Tibial artery (tissue), 4 donors: ENCODE results near the gene SIRT6.
"Not testable (repeated sequence)": the region's sequence is repeated elsewhere in the genome, so short reads cannot be mapped to it uniquely, and the experiment has no call there.

ENCODE experiments used
- DNase-seq, 2 donors: peaks; one replicate each; pipeline ENCODE4 v3.0.0-alpha.2; 2019
- H3K27ac ChIP-seq, 2 donors: fragments of 200-600 bp; sonication (generic) in 1 of 2; 1 replicate in 1 of 2; 2 replicates in 1 of 2; pipeline ENCODE4 v1.5.1; 2018 to 2019; ENCODE audit warnings: mild to moderate bottlenecking in 1 of 2
- H3K27me3 ChIP-seq, 2 donors: fragments of 200-600 bp; sonication (generic) in 1 of 2; one replicate each; pipeline versions ENCODE4 v1.5.1 to v1.6.0; 2016 to 2019
- H3K36me3 ChIP-seq, 3 donors: fragments of 200-600 bp; sonication (generic) in 2 of 3; one replicate each; pipeline ENCODE4 v1.5.1; 2016 to 2019; ENCODE audit warnings: mild to moderate bottlenecking in 2 of 3
- H3K4me1 ChIP-seq, 4 donors: fragments of 200-600 bp; sonication (generic) in 2 of 4; 1 replicate in 3 of 4; 2 replicates in 1 of 4; pipeline ENCODE4 v1.5.1; 2016 to 2019
- H3K4me3 ChIP-seq, 2 donors: fragments of 200-600 bp; sonication (generic) in 1 of 2; 1 replicate in 1 of 2; 2 replicates in 1 of 2; pipeline ENCODE4 v1.5.1; 2018 to 2019; ENCODE audit warnings: mild to moderate bottlenecking in 2 of 2
- H3K9me3 ChIP-seq, 3 donors: fragments of 200-600 bp; sonication (generic) in 1 of 3; one replicate each; pipeline ENCODE4 v1.5.1; 2016 to 2019
- intact Hi-C: fragments of 100-400 bp; cut with DNase I; formaldehyde crosslinking; loops from one replicate; pipeline ENCODE4 v1.15.0; 2023; ENCODE audit warnings: low total_unique reads
- TF ChIP-seq, protein P1 (sequence below), 2 experiments: fragments of 200-600 bp in 1 of 2; fragments of 450-650 bp in 1 of 2; IDR thresholded peaks; one replicate each; pipeline ENCODE4 v1.5.1; 2017 to 2019; ENCODE audit warnings: antibody characterized with exemption in 2 of 2, mild to moderate bottlenecking in 1 of 2, moderate library complexity in 1 of 2

SIRT6 gene

DNA sequence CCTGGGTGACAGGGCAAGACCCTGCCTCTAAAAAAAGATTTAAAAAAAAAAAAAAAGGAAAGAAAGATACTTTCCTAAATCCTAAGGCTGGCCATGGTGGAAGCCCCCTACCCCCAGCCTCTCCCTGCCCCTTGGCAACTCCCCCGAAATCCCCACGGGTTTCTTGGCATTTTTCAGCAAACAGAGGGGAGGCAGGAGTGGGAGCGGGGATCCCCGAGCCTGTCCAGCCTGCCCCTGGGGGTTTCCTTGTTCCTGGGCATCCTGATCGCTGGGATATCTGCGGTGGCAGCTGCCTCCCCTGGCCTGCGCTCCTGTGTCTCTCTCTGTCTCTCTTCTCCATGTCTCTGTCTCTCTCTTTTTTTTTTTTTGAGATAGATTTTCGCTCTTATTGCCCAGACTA is 43.5 kb upstream of the SIRT6 start:
- intact Hi-C loops = no loop called here
- H3K9me3 ChIP-seq = no peaks in the 10 kb centered on the region

DNA sequence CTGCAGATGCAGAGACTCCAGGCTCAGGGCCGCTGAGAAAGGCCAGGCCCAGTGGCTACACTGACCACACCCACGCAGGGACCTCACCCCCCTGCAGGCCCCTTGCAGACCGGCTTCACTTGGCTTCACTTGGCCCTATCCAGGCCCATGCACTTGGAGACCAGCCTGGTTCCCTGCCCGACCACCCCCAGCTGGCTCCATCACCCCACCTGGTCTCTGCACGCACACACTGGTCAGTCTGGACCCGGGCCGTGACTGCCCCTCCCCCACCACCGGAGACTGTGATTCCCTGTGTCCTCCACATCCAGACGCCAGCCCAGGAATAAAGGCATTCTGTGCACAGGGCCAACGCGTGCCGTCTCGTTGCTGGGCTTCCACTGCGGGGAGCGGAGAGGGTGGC is 42.1 kb upstream of the SIRT6 start:
- DNase-seq = no peak
- no peaks in the 10 kb centered on the region for H3K36me3 ChIP-seq
- intact Hi-C loops = no loop called here

More for the DNA sequence above, 43.5 kb upstream of the SIRT6 start:
- Histone ChIP-seq H3K4me3 (no peak overlapping the region), H3K36me3 (no peaks in the 10 kb centered on the region), H3K27ac (no peak overlapping the region), H3K4me1 (no peaks in the 10 kb centered on the region), H3K27me3 (peaks cover 0 to 42% of the 10 kb centered on the region in 2 donors)
- TF ChIP-seq, protein P1, sequence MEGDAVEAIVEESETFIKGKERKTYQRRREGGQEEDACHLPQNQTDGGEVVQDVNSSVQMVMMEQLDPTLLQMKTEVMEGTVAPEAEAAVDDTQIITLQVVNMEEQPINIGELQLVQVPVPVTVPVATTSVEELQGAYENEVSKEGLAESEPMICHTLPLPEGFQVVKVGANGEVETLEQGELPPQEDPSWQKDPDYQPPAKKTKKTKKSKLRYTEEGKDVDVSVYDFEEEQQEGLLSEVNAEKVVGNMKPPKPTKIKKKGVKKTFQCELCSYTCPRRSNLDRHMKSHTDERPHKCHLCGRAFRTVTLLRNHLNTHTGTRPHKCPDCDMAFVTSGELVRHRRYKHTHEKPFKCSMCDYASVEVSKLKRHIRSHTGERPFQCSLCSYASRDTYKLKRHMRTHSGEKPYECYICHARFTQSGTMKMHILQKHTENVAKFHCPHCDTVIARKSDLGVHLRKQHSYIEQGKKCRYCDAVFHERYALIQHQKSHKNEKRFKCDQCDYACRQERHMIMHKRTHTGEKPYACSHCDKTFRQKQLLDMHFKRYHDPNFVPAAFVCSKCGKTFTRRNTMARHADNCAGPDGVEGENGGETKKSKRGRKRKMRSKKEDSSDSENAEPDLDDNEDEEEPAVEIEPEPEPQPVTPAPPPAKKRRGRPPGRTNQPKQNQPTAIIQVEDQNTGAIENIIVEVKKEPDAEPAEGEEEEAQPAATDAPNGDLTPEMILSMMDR (IDR thresholded peaks at IDR 0.05) = no peak
- no peak for DNase-seq

DNA sequence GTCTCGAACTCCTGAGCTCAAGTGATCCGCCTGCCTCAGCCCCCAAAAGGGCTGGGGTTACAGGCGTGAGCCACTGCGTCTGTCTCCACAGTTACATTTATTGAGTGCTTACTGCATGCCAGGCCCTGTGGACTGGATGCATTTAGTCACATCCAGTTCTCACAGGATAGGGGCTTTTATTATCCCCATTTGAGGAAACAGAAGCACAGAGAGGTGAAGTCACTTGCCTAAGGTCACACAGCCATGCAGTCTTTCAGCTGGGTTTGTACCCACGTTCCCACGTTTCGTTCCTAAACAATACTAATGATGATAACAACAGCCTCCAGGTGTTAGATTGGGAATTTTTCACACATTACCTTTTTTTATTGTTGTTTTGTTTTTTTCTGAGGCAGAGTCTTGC is 37.8 kb upstream of the SIRT6 start:
- H3K27ac ChIP-seq = no peak overlapping the region
- intact Hi-C loops = no loop called here
- TF ChIP-seq, protein P1 (IDR thresholded peaks at IDR 0.05) = no peak
- no peaks in the 10 kb centered on the region for H3K9me3 ChIP-seq
- no peaks in the 10 kb centered on the region for H3K36me3 ChIP-seq
- H3K4me1 ChIP-seq = no peaks in the 10 kb centered on the region
- H3K4me3 ChIP-seq = no peak overlapping the region
- DNase-seq = no peak
- no peaks in the 10 kb centered on the region for H3K27me3 ChIP-seq

More for the DNA sequence above, 42.1 kb upstream of the SIRT6 start:
- H3K27ac ChIP-seq = no peak overlapping the region
- H3K4me1 ChIP-seq = no peaks in the 10 kb centered on the region
- peaks cover 0 to 28% of the 10 kb centered on the region in 2 donors for H3K27me3 ChIP-seq
- H3K9me3 ChIP-seq = no peaks in the 10 kb centered on the region
- no peak overlapping the region for H3K4me3 ChIP-seq
- TF ChIP-seq, protein P1 (IDR thresholded peaks at IDR 0.05) = no peak

DNA sequence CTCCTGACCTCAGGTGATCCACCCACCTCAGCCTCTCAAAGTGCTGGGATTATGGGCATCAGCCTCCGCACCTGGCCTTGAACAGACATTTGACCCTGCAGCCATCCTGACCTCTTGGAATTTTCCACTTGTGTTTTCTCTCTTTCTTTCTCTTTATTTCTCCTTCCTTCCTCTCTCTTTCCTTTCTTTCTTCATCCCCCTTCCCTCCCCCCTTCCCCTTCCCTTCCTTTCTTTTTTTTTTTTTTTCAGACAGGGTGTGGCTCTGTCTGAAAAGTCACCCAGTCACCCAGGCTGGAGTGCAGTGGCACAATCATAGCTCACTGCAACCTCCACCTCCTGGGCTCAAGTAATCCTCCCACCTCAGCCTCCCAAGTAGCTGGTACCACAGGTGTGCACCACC is 36.2 kb upstream of the SIRT6 start:
- H3K9me3 ChIP-seq, H3K27ac ChIP-seq, intact Hi-C loops, DNase-seq, H3K4me1 ChIP-seq, H3K27me3 ChIP-seq, H3K4me3 ChIP-seq, H3K36me3 ChIP-seq: not testable (repeated sequence)

DNA sequence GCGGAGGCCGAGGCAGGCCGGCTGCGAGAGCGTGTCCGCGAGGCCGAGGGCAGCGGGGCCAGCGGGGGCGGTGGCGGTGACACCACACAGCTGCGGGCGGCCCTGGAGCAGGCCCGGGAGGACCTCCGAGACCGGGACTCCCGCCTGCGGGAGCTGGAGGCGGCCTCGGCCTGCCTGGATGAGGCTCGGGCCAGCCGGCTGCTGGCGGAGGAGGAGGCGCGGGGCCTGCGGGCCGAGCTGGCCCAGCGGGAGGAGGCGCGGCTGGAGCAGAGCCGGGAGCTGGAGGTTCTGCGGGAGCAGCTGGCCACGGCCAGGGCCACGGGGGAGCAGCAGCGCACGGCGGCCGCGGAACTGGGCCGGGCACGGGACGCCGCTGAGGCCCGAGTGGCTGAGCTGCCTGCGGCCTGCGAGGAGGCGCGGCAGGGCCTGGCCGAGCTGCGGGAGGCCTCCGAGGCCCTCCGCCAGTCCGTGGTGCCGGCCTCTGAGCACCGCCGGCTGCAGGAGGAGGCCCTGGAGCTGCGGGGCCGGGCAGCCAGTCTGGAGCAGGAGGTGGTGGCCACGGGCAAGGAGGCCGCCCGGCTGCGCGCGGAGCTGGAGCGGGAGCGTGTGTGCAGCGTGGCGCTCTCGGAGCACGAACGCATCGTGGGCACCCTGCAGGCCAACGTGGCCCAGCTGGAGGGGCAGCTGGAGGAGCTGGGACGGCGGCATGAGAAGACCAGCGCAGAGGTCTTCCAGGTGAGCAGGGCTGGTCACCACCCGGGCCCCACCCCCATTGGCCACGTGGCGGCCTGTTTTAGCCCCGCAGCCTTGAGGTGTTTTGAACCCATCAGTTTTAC is 35.3 kb upstream of the SIRT6 start:
- intact Hi-C loops = no loop called here
- TF ChIP-seq, protein P1 (IDR thresholded peaks at IDR 0.05) = no peak
- no peaks in the 10 kb centered on the region for H3K9me3 ChIP-seq
- H3K27ac ChIP-seq = no peak overlapping the region
- no peaks in the 10 kb centered on the region for H3K36me3 ChIP-seq
- no peaks in the 10 kb centered on the region for H3K4me1 ChIP-seq
- no peak for DNase-seq
- no peaks in the 10 kb centered on the region for H3K27me3 ChIP-seq
- no peak overlapping the region for H3K4me3 ChIP-seq

DNA sequence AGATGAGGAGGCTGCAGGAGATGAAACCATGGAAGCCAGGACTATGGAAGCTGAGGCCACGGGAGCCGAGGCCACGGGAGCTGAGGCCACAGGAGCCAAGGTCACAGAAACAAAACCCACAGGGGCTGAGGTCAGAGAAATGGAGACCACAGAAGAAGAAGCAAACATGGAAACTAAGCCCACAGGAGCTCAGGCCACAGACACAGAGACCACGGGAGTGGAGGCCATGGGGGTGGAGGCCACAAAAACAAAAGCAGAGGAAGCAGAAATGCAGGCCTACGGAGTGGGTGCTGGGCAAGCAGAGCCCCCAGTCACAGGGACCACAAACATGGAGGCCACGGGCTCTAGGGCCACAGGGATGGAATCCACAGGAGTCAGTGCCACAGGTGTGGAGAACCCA is 34.5 kb upstream of the SIRT6 start:
- no peak for DNase-seq
- H3K4me1 ChIP-seq = no peaks in the 10 kb centered on the region
- intact Hi-C loops = no loop called here
- H3K27me3 ChIP-seq = peaks cover 0 to 8% of the 10 kb centered on the region in 2 donors
- H3K36me3 ChIP-seq = no peaks in the 10 kb centered on the region
- no peaks in the 10 kb centered on the region for H3K9me3 ChIP-seq
- TF ChIP-seq, protein P1 (IDR thresholded peaks at IDR 0.05) = no peak
- H3K27ac ChIP-seq = no peak overlapping the region
- H3K4me3 ChIP-seq = no peak overlapping the region
